Neural progenitor cell (in vitro differentiated cells): ENCODE data around the gene NUS1.

Experiments used
- CTCF ChIP-seq: fragments of 200-600 bp; sonication (generic); IDR thresholded peaks from 2 replicates; pipeline ENCODE4 v1.5.1; 2017; ENCODE audit warnings: antibody characterized with exemption, mild to moderate bottlenecking
- EZH2 ChIP-seq: fragments of 200-600 bp; sonication (generic); IDR thresholded peaks from 2 replicates; pipeline ENCODE4 v1.6.1; 2017; ENCODE audit warnings: antibody characterized with exemption, mild to moderate bottlenecking, moderate library complexity

GRCh38 chr6:117687021-117687648 is 11.9 kb downstream of the NUS1 start:
- TF ChIP-seq EZH2 (no peak), CTCF (no peak)
